SU-DHL-6 (cell line): ENCODE results near the gene MCM3.

ENCODE experiments used
- CTCF ChIP-seq: fragments of 200-600 bp; sonication (generic); IDR thresholded peaks from one replicate; pipeline ENCODE4 v1.5.1; 2017; ENCODE audit warnings: antibody characterized with exemption, mild to moderate bottlenecking, low read length, moderate library complexity; ENCODE audit not compliant: insufficient read depth, poor library complexity, severe bottlenecking
- EZH2phosphoT487 ChIP-seq: fragments of 200-600 bp; sonication (generic), shearing (Covaris generic); conservative IDR thresholded peaks from 2 replicates; pipeline ENCODE4 v1.6.1; 2018; ENCODE audit warnings: mild to moderate bottlenecking, antibody characterized with exemption, low read length, moderate library complexity, mixed read lengths

- TF ChIP-seq CTCF: no peak
- TF ChIP-seq EZH2phosphoT487: no peak
Measured at GRCh38 chr6:52249078-52249477, 35.5 kb downstream of the MCM3 start.
